Hematopoietic multipotent progenitor cell treated with erythropoietin and hydrocortisone succinate and interleukin-3 and kit ligand, for 17 days (in vitro differentiated cells): ENCODE data around the gene MBOAT1.

Experiments used
- DNase-seq: peaks from one replicate; pipeline ENCODE4 v3.0.0-alpha.2; 2015; ENCODE audit warnings: low spot score

MBOAT1 gene

GRCh38 chr6:20233007-20233730 lies 20.9 kb upstream of the MBOAT1 start:
- DNase-seq: no peak

- DNase-seq: no peak
These were observed 19.9 kb upstream of the MBOAT1 start for GRCh38 chr6:20232188-20232587.

GRCh38 chr6:20230401-20231119 lies 18.3 kb upstream of the MBOAT1 start:
- DNase-seq: no peak

GRCh38 chr6:20229881-20230280 lies 17.6 kb upstream of the MBOAT1 start:
- no peak for DNase-seq

- DNase-seq: no peak
These were observed 15.1 kb upstream of the MBOAT1 start for GRCh38 chr6:20227350-20227749.

- no peak for DNase-seq
These were observed 10.9 kb upstream of the MBOAT1 start for GRCh38 chr6:20223141-20223540.

GRCh38 chr6:20221421-20221820 lies 9.2 kb upstream of the MBOAT1 start:
- DNase-seq: no peak

- DNase-seq: no peak
These were observed 8.1 kb upstream of the MBOAT1 start for GRCh38 chr6:20220359-20220758.

GRCh38 chr6:20217891-20218290 lies 5.6 kb upstream of the MBOAT1 start:
- no peak for DNase-seq

- no peak for DNase-seq
These were observed 5.1 kb upstream of the MBOAT1 start for GRCh38 chr6:20217324-20217855.

GRCh38 chr6:20215310-20215709 lies 3.0 kb upstream of the MBOAT1 start:
- DNase-seq: no peak

GRCh38 chr6:20213271-20213798 lies 1.1 kb upstream of the MBOAT1 start:
- DNase-seq: no peak

GRCh38 chr6:20211941-20212391 lies 303 bp downstream of the MBOAT1 start:
- peak; percentile 41 for DNase-seq

GRCh38 chr6:20211037-20211940 lies 980 bp downstream of the MBOAT1 start:
- DNase-seq: no peak

- no peak for DNase-seq
These were observed 2.1 kb downstream of the MBOAT1 start for GRCh38 chr6:20210158-20210557.

GRCh38 chr6:20208687-20209378 lies 3.4 kb downstream of the MBOAT1 start:
- no peak for DNase-seq

- no peak for DNase-seq
These were observed 5.2 kb downstream of the MBOAT1 start for GRCh38 chr6:20207088-20207418.

- no peak for DNase-seq
These were observed 6.5 kb downstream of the MBOAT1 start for GRCh38 chr6:20205722-20206161.

- no peak for DNase-seq
These were observed 7.8 kb downstream of the MBOAT1 start for GRCh38 chr6:20204512-20204894.

- peak; percentile 38 for DNase-seq
These were observed 8.4 kb downstream of the MBOAT1 start for GRCh38 chr6:20203561-20204511.
